PC-9 (cell line): ENCODE measurements around the gene NUBPL.

Source experiments
- CTCF ChIP-seq: fragments of 200-600 bp; sonication (generic); conservative IDR thresholded peaks from 2 replicates; pipeline ENCODE4 v1.6.1; 2017; ENCODE audit warnings: mixed run types, antibody characterized with exemption, mild to moderate bottlenecking, moderate library complexity
- EZH2 ChIP-seq: fragments of 200-600 bp; sonication (generic); IDR thresholded peaks from 2 replicates; pipeline ENCODE4 v1.8.0; 2017; ENCODE audit warnings: antibody characterized with exemption, low read depth

GRCh38 chr14:31672709-31673108, 111.5 kb downstream of the NUBPL start:
- TF ChIP-seq CTCF (no peak), EZH2 (no peak)
